IMR-90 (cell line): Measurements from ENCODE around the gene PIEZO2.

Source experiments
- BHLHE40 ChIP-seq: fragments of 150-350 bp; IDR thresholded peaks from 2 replicates; pipeline ENCODE4 v1.6.1; 2016; ENCODE audit warnings: mild to moderate bottlenecking, low read depth, low read length
- CEBPB ChIP-seq: IDR thresholded peaks from 2 replicates; pipeline ENCODE4 v1.6.1; 2012; ENCODE audit warnings: low read depth, low read length, improper control_type of control experiment
- CHD1 ChIP-seq: IDR thresholded peaks from 2 replicates; pipeline ENCODE4 v1.6.1; 2012; ENCODE audit warnings: low read depth, low read length, improper control_type of control experiment
- FOS ChIP-seq: fragments of 150-350 bp; IDR thresholded peaks from 2 replicates; pipeline ENCODE4 v1.6.1; 2016; ENCODE audit warnings: low read depth, low read length
- MAFK ChIP-seq: IDR thresholded peaks from 2 replicates; pipeline ENCODE4 v1.6.1; 2012; ENCODE audit warnings: low read depth, low read length, improper control_type of control experiment
- MAZ ChIP-seq: IDR thresholded peaks from 2 replicates; pipeline ENCODE4 v1.6.1; 2012; ENCODE audit warnings: low read depth, mild to moderate bottlenecking, low read length, improper control_type of control experiment, moderate library complexity, borderline replicate concordance
- MXI1 ChIP-seq: IDR thresholded peaks from 2 replicates; pipeline ENCODE4 v1.6.1; 2012; ENCODE audit warnings: low read depth, mild to moderate bottlenecking, low read length, moderate library complexity, borderline replicate concordance
- NFE2L2 ChIP-seq: fragments of 150-350 bp; IDR thresholded peaks from 2 replicates; pipeline ENCODE4 v1.6.1; 2016; ENCODE audit warnings: low read depth, mild to moderate bottlenecking, low read length
- POLR2A ChIP-seq: IDR thresholded peaks from 2 replicates; pipeline ENCODE4 v1.6.1; 2012; ENCODE audit warnings: mild to moderate bottlenecking, low read depth, low read length
- RAD21 ChIP-seq: IDR thresholded peaks from 2 replicates; pipeline ENCODE4 v1.6.1; 2012; ENCODE audit warnings: low read length, improper control_type of control experiment
- SMC3 ChIP-seq: fragments of 150-350 bp; IDR thresholded peaks from 2 replicates; pipeline ENCODE4 v1.6.1; 2016; ENCODE audit warnings: low read depth, mild to moderate bottlenecking, antibody characterized with exemption, low read length, moderate library complexity
- USF2 ChIP-seq: fragments of 150-350 bp; IDR thresholded peaks from 2 replicates; pipeline ENCODE4 v1.6.1; 2017; ENCODE audit warnings: mild to moderate bottlenecking, antibody characterized with exemption, low read length, low read depth
- TF ChIP-seq, protein P1 (sequence below): conservative IDR thresholded peaks from 2 replicates; pipeline ENCODE4 v1.5.1; 2012; ENCODE audit warnings: mild to moderate bottlenecking, low read depth, low read length, improper control_type of control experiment

- TF ChIP-seq, protein P1, sequence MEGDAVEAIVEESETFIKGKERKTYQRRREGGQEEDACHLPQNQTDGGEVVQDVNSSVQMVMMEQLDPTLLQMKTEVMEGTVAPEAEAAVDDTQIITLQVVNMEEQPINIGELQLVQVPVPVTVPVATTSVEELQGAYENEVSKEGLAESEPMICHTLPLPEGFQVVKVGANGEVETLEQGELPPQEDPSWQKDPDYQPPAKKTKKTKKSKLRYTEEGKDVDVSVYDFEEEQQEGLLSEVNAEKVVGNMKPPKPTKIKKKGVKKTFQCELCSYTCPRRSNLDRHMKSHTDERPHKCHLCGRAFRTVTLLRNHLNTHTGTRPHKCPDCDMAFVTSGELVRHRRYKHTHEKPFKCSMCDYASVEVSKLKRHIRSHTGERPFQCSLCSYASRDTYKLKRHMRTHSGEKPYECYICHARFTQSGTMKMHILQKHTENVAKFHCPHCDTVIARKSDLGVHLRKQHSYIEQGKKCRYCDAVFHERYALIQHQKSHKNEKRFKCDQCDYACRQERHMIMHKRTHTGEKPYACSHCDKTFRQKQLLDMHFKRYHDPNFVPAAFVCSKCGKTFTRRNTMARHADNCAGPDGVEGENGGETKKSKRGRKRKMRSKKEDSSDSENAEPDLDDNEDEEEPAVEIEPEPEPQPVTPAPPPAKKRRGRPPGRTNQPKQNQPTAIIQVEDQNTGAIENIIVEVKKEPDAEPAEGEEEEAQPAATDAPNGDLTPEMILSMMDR, result no peak
- TF ChIP-seq POLR2A, result no peak
- TF ChIP-seq MXI1, result no peak
- no peak for TF ChIP-seq BHLHE40
- TF ChIP-seq CEBPB, result no peak
- no peak for TF ChIP-seq MAZ
- TF ChIP-seq MAFK, result peak; percentile 67
- no peak for TF ChIP-seq USF2
- no peak for TF ChIP-seq RAD21
- TF ChIP-seq CHD1, result no peak
- no peak for TF ChIP-seq FOS
- no peak for TF ChIP-seq NFE2L2
- no peak for TF ChIP-seq SMC3
These were observed 236.4 kb downstream of the PIEZO2 start for GRCh38 chr18:10912790-10913545.
